ENCODE data around the gene AQR. TPM values are rescaled to one million over a fixed set of nuclear protein-coding genes. Genes with fewer than 3 reads are reported as not detected.

Gene AQR
- total RNA-seq, 1 experiment from 2014 or later: 41.4 TPM

DNA sequence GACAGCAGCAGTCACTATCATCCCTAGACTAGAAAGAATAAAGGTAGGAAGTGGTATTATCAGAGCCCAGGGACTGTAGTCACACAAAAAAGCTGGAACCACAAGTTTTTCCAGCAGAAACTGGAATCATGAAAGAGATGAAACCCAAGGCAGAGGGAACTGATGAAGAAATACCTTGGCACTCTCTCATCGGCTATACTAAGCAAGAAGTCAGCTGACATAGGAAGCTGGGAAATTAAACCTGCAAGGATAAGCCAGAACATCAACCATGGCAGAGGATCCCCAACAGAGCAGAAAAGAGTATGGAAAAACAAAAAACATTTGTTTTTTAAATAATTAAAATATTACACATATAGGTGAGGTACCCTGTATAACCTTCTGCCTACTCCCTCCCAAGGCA, 86.5 kb downstream of the AQR start:
- ChIA-PET CTCF (no interaction called here), POLR2A (no interaction called here)
- Histone ChIP-seq H3K27me3 (ENCODE audit: control insufficient read depth, insufficient read depth, low read length) (no peaks in the 10 kb centered on the region), H3K27ac (ENCODE audit: low read length) (no peak overlapping the region), H3K9me3 (ENCODE audit: control insufficient read depth, insufficient read depth, low read depth, low read length) (no peaks in the 10 kb centered on the region), H3K4me3 (ENCODE audit: low read depth in 2 of 2, low read length in 2 of 2) (no peak overlapping the region), H3K4me1 (ENCODE audit: control insufficient read depth, insufficient read depth, low read length) (no peaks in the 10 kb centered on the region), H3K36me3 (ENCODE audit: control insufficient read depth, insufficient read depth, low read length) (peaks cover 17% of the 10 kb centered on the region)
- BruUV-seq (replicated peaks): no TSS peak
- intact Hi-C loops (cut with micrococcal nuclease; ENCODE audit: unreplicated experiment) (no loop called here), in situ Hi-C loops (cut with HindIII; ENCODE audit: low pct_unique_long_range_greater_than_20kb, low sequenced_read_pairs) (no loop called here)
- ATAC-seq: no peak
- no peak for DNase-seq (ENCODE audit: low read depth, low spot score)
- no peak for TF ChIP-seq SIN3A (IDR thresholded peaks at IDR 0.05; ENCODE audit: borderline replicate concordance, insufficient read depth, low read depth, low read length)
- TF ChIP-seq POLR2AphosphoS5 (IDR thresholded peaks at IDR 0.05; ENCODE audit: low read depth, low read length): no peak
- TF ChIP-seq, protein P1, sequence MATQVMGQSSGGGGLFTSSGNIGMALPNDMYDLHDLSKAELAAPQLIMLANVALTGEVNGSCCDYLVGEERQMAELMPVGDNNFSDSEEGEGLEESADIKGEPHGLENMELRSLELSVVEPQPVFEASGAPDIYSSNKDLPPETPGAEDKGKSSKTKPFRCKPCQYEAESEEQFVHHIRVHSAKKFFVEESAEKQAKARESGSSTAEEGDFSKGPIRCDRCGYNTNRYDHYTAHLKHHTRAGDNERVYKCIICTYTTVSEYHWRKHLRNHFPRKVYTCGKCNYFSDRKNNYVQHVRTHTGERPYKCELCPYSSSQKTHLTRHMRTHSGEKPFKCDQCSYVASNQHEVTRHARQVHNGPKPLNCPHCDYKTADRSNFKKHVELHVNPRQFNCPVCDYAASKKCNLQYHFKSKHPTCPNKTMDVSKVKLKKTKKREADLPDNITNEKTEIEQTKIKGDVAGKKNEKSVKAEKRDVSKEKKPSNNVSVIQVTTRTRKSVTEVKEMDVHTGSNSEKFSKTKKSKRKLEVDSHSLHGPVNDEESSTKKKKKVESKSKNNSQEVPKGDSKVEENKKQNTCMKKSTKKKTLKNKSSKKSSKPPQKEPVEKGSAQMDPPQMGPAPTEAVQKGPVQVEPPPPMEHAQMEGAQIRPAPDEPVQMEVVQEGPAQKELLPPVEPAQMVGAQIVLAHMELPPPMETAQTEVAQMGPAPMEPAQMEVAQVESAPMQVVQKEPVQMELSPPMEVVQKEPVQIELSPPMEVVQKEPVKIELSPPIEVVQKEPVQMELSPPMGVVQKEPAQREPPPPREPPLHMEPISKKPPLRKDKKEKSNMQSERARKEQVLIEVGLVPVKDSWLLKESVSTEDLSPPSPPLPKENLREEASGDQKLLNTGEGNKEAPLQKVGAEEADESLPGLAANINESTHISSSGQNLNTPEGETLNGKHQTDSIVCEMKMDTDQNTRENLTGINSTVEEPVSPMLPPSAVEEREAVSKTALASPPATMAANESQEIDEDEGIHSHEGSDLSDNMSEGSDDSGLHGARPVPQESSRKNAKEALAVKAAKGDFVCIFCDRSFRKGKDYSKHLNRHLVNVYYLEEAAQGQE (IDR thresholded peaks at IDR 0.05; ENCODE audit: insufficient read depth in 1 of 2, low read depth in 2 of 2, low read length in 1 of 2): no peak
- no peak for TF ChIP-seq CTCF (IDR thresholded peaks at IDR 0.05)

DNA sequence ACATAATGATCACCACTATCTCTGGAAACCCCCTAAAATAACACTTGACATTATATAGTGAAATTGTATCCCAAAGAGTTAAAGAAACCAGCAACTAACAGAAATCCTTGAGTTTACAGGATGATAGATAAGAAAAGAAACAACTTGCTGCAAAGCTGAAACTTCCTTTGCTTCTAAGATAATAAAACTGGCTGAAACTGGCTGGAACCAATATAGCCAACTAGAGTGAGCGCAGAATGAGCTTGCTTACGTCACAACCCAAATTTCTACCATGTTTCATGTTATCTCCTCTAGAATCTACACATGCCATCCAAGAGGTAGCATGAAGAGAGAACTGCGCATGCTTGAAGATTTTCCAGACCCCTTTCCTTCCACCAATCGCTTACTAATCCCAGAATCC, 90.4 kb downstream of the AQR start:
- ATAC-seq (no peak), DNase-seq (ENCODE audit: low read depth, low spot score) (no peak)
- CTCF ChIA-PET: no interaction called here
- no peaks in the 10 kb centered on the region for H3K27me3 ChIP-seq (ENCODE audit: control insufficient read depth, insufficient read depth, low read length)
- no peaks in the 10 kb centered on the region for H3K9me3 ChIP-seq (ENCODE audit: control insufficient read depth, insufficient read depth, low read depth, low read length)
- TF ChIP-seq TCF7L2 (IDR thresholded peaks at IDR 0.05; ENCODE audit: low read depth, low read length): no peak
- no peak for TF ChIP-seq CTCF (IDR thresholded peaks at IDR 0.05)
- TF ChIP-seq, protein P1 (IDR thresholded peaks at IDR 0.05; ENCODE audit: insufficient read depth in 1 of 2, low read depth in 2 of 2, low read length in 1 of 2): no peak
- TF ChIP-seq POLR2AphosphoS5 (IDR thresholded peaks at IDR 0.05; ENCODE audit: low read depth, low read length): no peak
- TF ChIP-seq SIN3A (IDR thresholded peaks at IDR 0.05; ENCODE audit: borderline replicate concordance, insufficient read depth, low read depth, low read length): no peak
- no TSS peak for BruUV-seq (replicated peaks)
- POLR2A ChIA-PET: no interaction called here
- intact Hi-C loops (cut with micrococcal nuclease; ENCODE audit: unreplicated experiment) (no loop called here), in situ Hi-C loops (cut with HindIII; ENCODE audit: low pct_unique_long_range_greater_than_20kb, low sequenced_read_pairs) (no loop called here)
- H3K4me3 ChIP-seq (ENCODE audit: low read depth in 2 of 2, low read length in 2 of 2): no peak overlapping the region
- H3K36me3 ChIP-seq (ENCODE audit: control insufficient read depth, insufficient read depth, low read length): peaks cover 13% of the 10 kb centered on the region
- no peaks in the 10 kb centered on the region for H3K4me1 ChIP-seq (ENCODE audit: control insufficient read depth, insufficient read depth, low read length)
- H3K27ac ChIP-seq (ENCODE audit: low read length): no peak overlapping the region
